GM06990 (cell line): ENCODE data around the gene LMF1.

ENCODE experiments used
- DNase-seq: peaks from one replicate; pipeline ENCODE4 v3.0.0-alpha.2; 2011; ENCODE audit not compliant: insufficient read length; ENCODE audit errors: extremely low read depth
- H3K27me3 ChIP-seq: replicated peaks from 2 replicates; pipeline ENCODE4 v1.6.0; 2011; ENCODE audit warnings: low read length; ENCODE audit not compliant: control insufficient read depth, insufficient read depth
- H3K36me3 ChIP-seq: 2 replicates; pipeline ENCODE4 v1.5.1; 2011; ENCODE audit warnings: low read length; ENCODE audit not compliant: control insufficient read depth, insufficient read depth
- H3K4me3 ChIP-seq: replicated peaks from 2 replicates; pipeline ENCODE4 v1.5.1; 2011; ENCODE audit warnings: low read depth, mild to moderate bottlenecking, control low read depth, low read length
- CTCF ChIP-seq: IDR thresholded peaks from 2 replicates; pipeline ENCODE4 v1.5.1; 2011; ENCODE audit warnings: low read length, control low read depth, mild to moderate bottlenecking, inconsistent platforms; ENCODE audit not compliant: insufficient read depth, poor library complexity, severe bottlenecking

The LMF1 gene

DNA sequence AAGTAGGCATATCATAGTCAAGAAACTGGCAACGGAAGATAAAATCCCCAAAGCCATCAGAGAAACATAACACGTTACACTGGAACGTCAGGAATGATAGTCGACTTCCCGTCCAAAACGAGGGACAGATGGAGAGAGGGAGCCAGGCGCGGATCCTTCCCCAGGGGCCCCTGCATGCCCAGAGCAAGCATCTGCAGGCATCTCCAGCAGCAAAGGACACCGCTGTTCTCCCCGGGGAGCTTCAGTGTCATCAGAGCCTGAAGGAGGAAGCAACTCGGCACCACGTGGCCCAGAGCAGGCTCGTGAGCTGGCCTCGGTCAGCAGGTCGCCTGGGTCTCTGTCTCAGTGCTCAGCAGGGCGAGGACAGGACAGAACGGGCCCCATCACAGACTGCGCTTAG is 50.1 kb downstream of the LMF1 start:
- no peak for DNase-seq
- no peak overlapping the region for H3K4me3 ChIP-seq
- TF ChIP-seq CTCF, result no peak
- H3K27me3 ChIP-seq, result no peaks in the 10 kb centered on the region
- no peaks in the 10 kb centered on the region for H3K36me3 ChIP-seq

- H3K4me3 ChIP-seq, result no peak overlapping the region
- DNase-seq, result no peak
- no peaks in the 10 kb centered on the region for H3K27me3 ChIP-seq
- TF ChIP-seq CTCF, result no peak
- H3K36me3 ChIP-seq, result no peaks in the 10 kb centered on the region
These were observed 50.6 kb downstream of the LMF1 start for GRCh38 chr16:920051-920681.

- Histone ChIP-seq H3K27me3 (no peaks in the 10 kb centered on the region), H3K4me3 (no peak overlapping the region), H3K36me3 (no peaks in the 10 kb centered on the region)
- no peak for TF ChIP-seq CTCF
- no peak for DNase-seq
These were observed 51.1 kb downstream of the LMF1 start for GRCh38 chr16:919658-920050.

GRCh38 chr16:918741-919657 is 51.8 kb downstream of the LMF1 start:
- no peaks in the 10 kb centered on the region for H3K36me3 ChIP-seq
- no peaks in the 10 kb centered on the region for H3K27me3 ChIP-seq
- no peak for TF ChIP-seq CTCF
- H3K4me3 ChIP-seq, result no peak overlapping the region
- DNase-seq, result no peak

GRCh38 chr16:918068-918467 is 52.7 kb downstream of the LMF1 start:
- DNase-seq, result no peak
- TF ChIP-seq CTCF, result no peak
- Histone ChIP-seq H3K4me3 (no peak overlapping the region), H3K36me3 (no peaks in the 10 kb centered on the region), H3K27me3 (no peaks in the 10 kb centered on the region)
